ENCODE data around the gene NWD2.
A peak's percentile ranks its signal among the peaks of the same experiment; 100 is the strongest.
"Not testable (repeated sequence)": the region's sequence is repeated elsewhere in the genome, so short reads cannot be mapped to it uniquely, and the experiment has no call there.

The NWD2 gene

GRCh38 chr4:37244583-37245390 lies at the start of gene NWD2:
Gene NWD2 (plus strand): TSS chr4:37244743. CDS start chr4:37245068, 325 bp downstream.
- H3K4me1 ChIP-seq, result no peaks in the 10 kb centered on the region
- H3K9me3 ChIP-seq (replicated peaks in 1 of 11), result peaks cover 24 to 29% (median 26%) of the 10 kb centered on the region in 11 experiments
- H3K9ac ChIP-seq, result no peak within 1 kb of the TSS
- H3K4me2 ChIP-seq, result no peak within 1 kb of the TSS
- H3K27ac ChIP-seq, result no peak within 1 kb of the TSS
- TF ChIP-seq Cebpa-rat (IDR thresholded peaks at IDR 0.05), result no peak
- no peaks in the 10 kb centered on the region for H3K27me3 ChIP-seq
- no peaks in the 10 kb centered on the region for H3K36me3 ChIP-seq
- no peaks in the 10 kb centered on the region for H4K20me1 ChIP-seq
- 0 out of 20 replicates have a peak within 1 kb of the TSS, but pooled peaks of 1 of the 10 experiments have one; percentile 11 for H3K4me3 ChIP-seq

GRCh38 chr4:37197899-37198298 lies 46.6 kb upstream of the NWD2 start:
- no peaks in the 10 kb centered on the region for H3K27me3 ChIP-seq
- no peaks in the 10 kb centered on the region for H3K36me3 ChIP-seq
- H3K4me2 ChIP-seq, result peak overlapping the region in 2 of 11 experiments; percentile 64 to 71; a peak in 4 of 22 replicates
- H3K9ac ChIP-seq, result peak overlapping the region in 2 of 11 experiments; percentile 62 to 73; a peak in 3 of 22 replicates
- H3K4me1 ChIP-seq, result peaks cover 0 to 46% (median 0%) of the 10 kb centered on the region in 10 experiments; a peak in 4 of 20 replicates
- no peak for TF ChIP-seq Cebpa-rat (IDR thresholded peaks at IDR 0.05)
- H3K27ac ChIP-seq, result peak overlapping the region in 3 of 11 experiments; percentile 48 to 90 (median 85); a peak in 6 of 22 replicates
- H4K20me1 ChIP-seq, result no peaks in the 10 kb centered on the region
- no peak overlapping the region for H3K4me3 ChIP-seq
- peaks cover 0 to 40% (median under 1%) of the 10 kb centered on the region in 11 experiments; a peak in 10 of 22 replicates for H3K9me3 ChIP-seq (replicated peaks in 1 of 11)

GRCh38 chr4:37204740-37205139 lies 39.8 kb upstream of the NWD2 start:
- not testable (repeated sequence) for H3K4me3 ChIP-seq, H3K36me3 ChIP-seq, H3K27ac ChIP-seq, H3K4me1 ChIP-seq, H3K4me2 ChIP-seq, H4K20me1 ChIP-seq, H3K9ac ChIP-seq, H3K27me3 ChIP-seq
- peaks cover 29 to 81% (median 32%) of the 10 kb centered on the region in 11 experiments for H3K9me3 ChIP-seq (replicated peaks in 1 of 11)

- no peaks in the 10 kb centered on the region for H4K20me1 ChIP-seq
- no peak overlapping the region for H3K27ac ChIP-seq
- no peak overlapping the region for H3K9ac ChIP-seq
- H3K27me3 ChIP-seq, result no peaks in the 10 kb centered on the region
- H3K4me1 ChIP-seq, result peaks cover 0 to 36% (median 0%) of the 10 kb centered on the region in 10 experiments; a peak in 7 of 20 replicates
- no peak overlapping the region for H3K4me3 ChIP-seq
- H3K4me2 ChIP-seq, result no peak overlapping the region
- no peak for TF ChIP-seq Cebpa-rat (IDR thresholded peaks at IDR 0.05)
- H3K9me3 ChIP-seq (replicated peaks in 1 of 11), result no peaks in the 10 kb centered on the region
- no peaks in the 10 kb centered on the region for H3K36me3 ChIP-seq
Observed at GRCh38 chr4:37216209-37216608, 28.3 kb upstream of the NWD2 start.

- H3K27ac ChIP-seq, result no peak overlapping the region
- H3K4me1 ChIP-seq, result peaks cover 0 to 35% (median 0%) of the 10 kb centered on the region in 10 experiments; a peak in 7 of 20 replicates
- no peaks in the 10 kb centered on the region for H3K9me3 ChIP-seq (replicated peaks in 1 of 11)
- TF ChIP-seq Cebpa-rat (IDR thresholded peaks at IDR 0.05), result no peak
- H3K27me3 ChIP-seq, result no peaks in the 10 kb centered on the region
- H3K9ac ChIP-seq, result no peak overlapping the region
- no peaks in the 10 kb centered on the region for H3K36me3 ChIP-seq
- H4K20me1 ChIP-seq, result no peaks in the 10 kb centered on the region
- peak overlapping the region in 1 of 11 experiments; percentile 17; a peak in 1 of 22 replicates for H3K4me2 ChIP-seq
- no peak overlapping the region for H3K4me3 ChIP-seq
Observed at GRCh38 chr4:37219242-37219641, 25.3 kb upstream of the NWD2 start.

GRCh38 chr4:37219990-37220389 lies 24.6 kb upstream of the NWD2 start:
- H3K9ac ChIP-seq, result no peak overlapping the region
- peak overlapping the region in 2 of 11 experiments; percentile 18 to 43; a peak in 3 of 22 replicates for H3K27ac ChIP-seq
- no peaks in the 10 kb centered on the region for H3K27me3 ChIP-seq
- no peak for TF ChIP-seq Cebpa-rat (IDR thresholded peaks at IDR 0.05)
- no peaks in the 10 kb centered on the region for H4K20me1 ChIP-seq
- H3K36me3 ChIP-seq, result no peaks in the 10 kb centered on the region
- H3K4me1 ChIP-seq, result peaks cover 0 to 30% (median 0%) of the 10 kb centered on the region in 10 experiments; a peak in 7 of 20 replicates
- H3K4me3 ChIP-seq, result no peak overlapping the region
- no peaks in the 10 kb centered on the region; a peak in 1 of 22 replicates for H3K9me3 ChIP-seq (replicated peaks in 1 of 11)
- H3K4me2 ChIP-seq, result peak overlapping the region in 2 of 11 experiments; percentile 59 to 64; a peak in 3 of 22 replicates

- Histone ChIP-seq H3K4me2 (peak overlapping the region in 2 of 11 experiments; percentile 59 to 64; a peak in 5 of 22 replicates), H3K4me1 (peaks cover 0 to 37% (median 0%) of the 10 kb centered on the region in 10 experiments; a peak in 7 of 20 replicates), H3K36me3 (no peaks in the 10 kb centered on the region), H3K9me3 (replicated peaks in 1 of 11) (peaks cover 0 to 3% (median 0%) of the 10 kb centered on the region in 11 experiments; a peak in 2 of 22 replicates), H3K27ac (peak overlapping the region in 2 of 11 experiments; percentile 18 to 43; a peak in 3 of 22 replicates), H4K20me1 (no peaks in the 10 kb centered on the region), H3K4me3 (no peak overlapping the region), H3K9ac (no peak overlapping the region), H3K27me3 (no peaks in the 10 kb centered on the region)
- no peak for TF ChIP-seq Cebpa-rat (IDR thresholded peaks at IDR 0.05)
Observed at GRCh38 chr4:37220685-37221084, 23.9 kb upstream of the NWD2 start.

- H4K20me1 ChIP-seq, result no peaks in the 10 kb centered on the region
- no peak for TF ChIP-seq Cebpa-rat (IDR thresholded peaks at IDR 0.05)
- no peak overlapping the region for H3K27ac ChIP-seq
- no peak overlapping the region for H3K9ac ChIP-seq
- H3K36me3 ChIP-seq, result no peaks in the 10 kb centered on the region
- no peak overlapping the region for H3K4me2 ChIP-seq
- H3K4me1 ChIP-seq, result peaks cover 0 to 67% (median 0%) of the 10 kb centered on the region in 10 experiments; a peak in 7 of 20 replicates
- H3K4me3 ChIP-seq, result no peak overlapping the region
- peaks cover 0 to 34% (median 0%) of the 10 kb centered on the region in 11 experiments; a peak in 3 of 22 replicates for H3K9me3 ChIP-seq (replicated peaks in 1 of 11)
- no peaks in the 10 kb centered on the region for H3K27me3 ChIP-seq
Observed at GRCh38 chr4:37223732-37224131, 20.8 kb upstream of the NWD2 start.

- Histone ChIP-seq H3K4me1 (peaks cover 0 to 62% (median 0%) of the 10 kb centered on the region in 10 experiments; a peak in 7 of 20 replicates), H3K4me3 (no peak overlapping the region), H3K27ac (peak overlapping the region in 1 of 11 experiments; percentile 52; a peak in 1 of 22 replicates), H3K9me3 (replicated peaks in 1 of 11) (peaks cover 0 to 36% (median 0%) of the 10 kb centered on the region in 11 experiments; a peak in 3 of 22 replicates), H3K9ac (no peak overlapping the region), H3K4me2 (peak overlapping the region in 2 of 11 experiments; percentile 50 to 51; a peak in 4 of 22 replicates), H3K27me3 (no peaks in the 10 kb centered on the region), H4K20me1 (no peaks in the 10 kb centered on the region), H3K36me3 (no peaks in the 10 kb centered on the region)
- no peak for TF ChIP-seq Cebpa-rat (IDR thresholded peaks at IDR 0.05)
Observed at GRCh38 chr4:37224854-37225253, 19.7 kb upstream of the NWD2 start.
